IMR-90 (cell line): ENCODE results near the gene ACACB. TPM values are rescaled to one million over a fixed set of nuclear protein-coding genes. Genes with fewer than 3 reads are reported as not detected.

Source experiments
- ATAC-seq: fragments of 200-7000 bp; cut with Tn5 transposase; 2 replicates; pipeline ENCODE4 v1.9.1; 2020; ENCODE audit warnings: low read depth, mild to moderate bottlenecking, moderate library complexity
- BruUV-seq: library from RNA; stranded (reverse); fragments of 400-500 nt; replicated peaks from 2 replicates; lab custom pipeline; 2021; lab: Mats Ljungman, UMichigan
- CTCF ChIA-PET: fragments of 300-600 bp; formaldehyde crosslinking; extraction: SDS; loops from one replicate; lab custom pipeline; 2021; ENCODE audit warnings: antibody characterized with exemption; lab: Yijun Ruan, JAX
- POLR2A ChIA-PET: fragments of 300-600 bp; sonication (Branson Sonifier 250); formaldehyde crosslinking; loops from one replicate; lab custom pipeline; 2022; ENCODE audit warnings: antibody characterized with exemption; ENCODE audit not compliant: unreplicated experiment; lab: Charles Lee
- DNase-seq: peaks from one replicate; pipeline ENCODE4 v3.0.0; 2013
- H2AFZ ChIP-seq: replicated peaks from 2 replicates; pipeline ENCODE3; 2013; ENCODE audit warnings: low read length, mild to moderate bottlenecking; ENCODE audit not compliant: poor library complexity
- H2AK5ac ChIP-seq: 2 replicates; pipeline ENCODE4 v1.6.1; 2013; ENCODE audit warnings: low read depth, low read length, inconsistent platforms
- H2AK9ac ChIP-seq: replicated peaks from 2 replicates; pipeline ENCODE3; 2013; ENCODE audit warnings: mild to moderate bottlenecking, low read depth, low read length, moderate library complexity; ENCODE audit not compliant: poor library complexity
- H2BK120ac ChIP-seq: 2 replicates; pipeline ENCODE4 v1.6.1; 2013; ENCODE audit warnings: low read depth, low read length, inconsistent platforms
- H2BK15ac ChIP-seq: 3 replicates; pipeline ENCODE4 v1.6.1; 2013; ENCODE audit warnings: low read depth, low read length, inconsistent platforms
- H2BK20ac ChIP-seq: 2 replicates; pipeline ENCODE4 v1.6.1; 2013; ENCODE audit warnings: low read depth, mild to moderate bottlenecking, inconsistent platforms, low read length, moderate library complexity
- H2BK5ac ChIP-seq: 2 replicates; pipeline ENCODE4 v1.6.1; 2013; ENCODE audit warnings: mild to moderate bottlenecking, low read depth, low read length, inconsistent platforms; ENCODE audit not compliant: poor library complexity, severe bottlenecking
- H3K14ac ChIP-seq: replicated peaks from 2 replicates; pipeline ENCODE4 v1.6.1; 2013; ENCODE audit warnings: low read depth, low read length, inconsistent platforms
- H3K18ac ChIP-seq: 2 replicates; pipeline ENCODE4 v1.6.1; 2013; ENCODE audit warnings: low read depth, low read length, control low read depth
- H3K23ac ChIP-seq: 2 replicates; pipeline ENCODE4 v1.6.1; 2013; ENCODE audit warnings: low read depth, low read length, inconsistent platforms
- H3K27ac ChIP-seq: 2 replicates; pipeline ENCODE4 v1.5.1; 2013; ENCODE audit warnings: mild to moderate bottlenecking, control low read depth, low read length; ENCODE audit not compliant: insufficient read depth
- H3K27me3 ChIP-seq: 2 replicates; pipeline ENCODE4 v1.6.1; 2013; ENCODE audit warnings: low read length; ENCODE audit not compliant: control insufficient read depth, insufficient read depth
- H3K36me3 ChIP-seq: 2 replicates; pipeline ENCODE4 v1.6.1; 2013; ENCODE audit warnings: low read length, mixed read lengths; ENCODE audit not compliant: control insufficient read depth, insufficient read depth
- H3K4ac ChIP-seq: 2 replicates; pipeline ENCODE4 v1.6.1; 2013; ENCODE audit warnings: low read depth, low read length, inconsistent platforms
- H3K4me1 ChIP-seq: 2 replicates; pipeline ENCODE4 v1.6.1; 2013; ENCODE audit warnings: low read length, mixed read lengths; ENCODE audit not compliant: control insufficient read depth, insufficient read depth
- H3K4me2 ChIP-seq: 2 replicates; pipeline ENCODE4 v1.6.1; 2013; ENCODE audit warnings: low read depth, mild to moderate bottlenecking, control low read depth, low read length, moderate library complexity
- H3K4me3 ChIP-seq: 2 replicates; pipeline ENCODE4 v1.5.1; 2013; ENCODE audit warnings: low read depth, mild to moderate bottlenecking, control low read depth, low read length, moderate library complexity; ENCODE audit not compliant: insufficient read depth
- H3K56ac ChIP-seq: 2 replicates; pipeline ENCODE4 v1.6.1; 2013; ENCODE audit warnings: low read length, inconsistent platforms; ENCODE audit not compliant: insufficient read depth; ENCODE audit errors: extremely low read depth
- H3K79me1 ChIP-seq, 2 experiments: 2 replicates each; pipeline ENCODE4 v1.6.1; 2013; ENCODE audit warnings: low read length in 2 of 2, inconsistent platforms in 1 of 2, low read depth in 1 of 2
- H3K9ac ChIP-seq: 2 replicates; pipeline ENCODE4 v1.6.1; 2013; ENCODE audit warnings: low read depth, low read length, control low read depth
- H3K9me1 ChIP-seq: 2 replicates; pipeline ENCODE4 v1.6.1; 2013; ENCODE audit warnings: low read length, inconsistent platforms; ENCODE audit not compliant: insufficient read depth
- H3K9me3 ChIP-seq: 2 replicates; pipeline ENCODE4 v1.6.1; 2013; ENCODE audit warnings: low read length; ENCODE audit not compliant: control insufficient read depth, insufficient read depth
- H4K20me1 ChIP-seq: 2 replicates; pipeline ENCODE4 v1.6.1; 2013; ENCODE audit warnings: low read length, inconsistent platforms; ENCODE audit not compliant: insufficient read depth
- H4K5ac ChIP-seq: 2 replicates; pipeline ENCODE4 v1.6.1; 2013; ENCODE audit warnings: mild to moderate bottlenecking, low read depth, low read length, control low read depth
- H4K8ac ChIP-seq, 2 experiments: 2 replicates each; pipeline ENCODE4 v1.6.1; 2013; ENCODE audit warnings: low read depth in 2 of 2, low read length in 2 of 2, control low read depth in 1 of 2, inconsistent platforms in 1 of 2
- H4K91ac ChIP-seq: 2 replicates; pipeline ENCODE4 v1.6.1; 2013; ENCODE audit warnings: low read depth, low read length, inconsistent platforms; ENCODE audit not compliant: insufficient read depth
- BHLHE40 ChIP-seq: fragments of 150-350 bp; IDR thresholded peaks from 2 replicates; pipeline ENCODE4 v1.6.1; 2016; ENCODE audit warnings: mild to moderate bottlenecking, low read depth, low read length
- CTCF ChIP-seq: conservative IDR thresholded peaks from 2 replicates; pipeline ENCODE4 v1.5.1; 2012; ENCODE audit warnings: mild to moderate bottlenecking, low read depth, low read length, improper control_type of control experiment
- FOS ChIP-seq: fragments of 150-350 bp; IDR thresholded peaks from 2 replicates; pipeline ENCODE4 v1.6.1; 2016; ENCODE audit warnings: low read depth, low read length
- MAFK ChIP-seq: IDR thresholded peaks from 2 replicates; pipeline ENCODE4 v1.6.1; 2012; ENCODE audit warnings: low read depth, low read length, improper control_type of control experiment
- MAZ ChIP-seq: IDR thresholded peaks from 2 replicates; pipeline ENCODE4 v1.6.1; 2012; ENCODE audit warnings: low read depth, mild to moderate bottlenecking, low read length, improper control_type of control experiment, moderate library complexity, borderline replicate concordance
- NFE2L2 ChIP-seq: fragments of 150-350 bp; IDR thresholded peaks from 2 replicates; pipeline ENCODE4 v1.6.1; 2016; ENCODE audit warnings: low read depth, mild to moderate bottlenecking, low read length
- RCOR1 ChIP-seq: IDR thresholded peaks from 2 replicates; pipeline ENCODE4 v1.6.1; 2012; ENCODE audit warnings: mild to moderate bottlenecking, low read length, improper control_type of control experiment; ENCODE audit not compliant: insufficient replicate concordance
- RFX5 ChIP-seq: IDR thresholded peaks from 2 replicates; pipeline ENCODE4 v1.8.0; 2012; ENCODE audit warnings: low read depth, mild to moderate bottlenecking, low read length, moderate library complexity
- USF2 ChIP-seq: fragments of 150-350 bp; IDR thresholded peaks from 2 replicates; pipeline ENCODE4 v1.6.1; 2017; ENCODE audit warnings: mild to moderate bottlenecking, antibody characterized with exemption, low read length, low read depth
- WGBS, 2 experiments: methylation state at CpG; one replicate each; pipeline versions ENCODE4 v1.1.5 to v1.1.7; 2013; ENCODE audit warnings: missing lambda C conversion rate in 2 of 2; ENCODE audit not compliant: insufficient read length in 1 of 2; ENCODE audit errors: extremely low coverage in 2 of 2; 5-methylcytosine and 5-hydroxymethylcytosine counted together
- dilution Hi-C: fragments of 300-500 bp; cut with HindIII; formaldehyde crosslinking; loops from one replicate; pipeline ENCODE4 v1.14.3; 2018; ENCODE audit warnings: low sequenced_read_pairs; ENCODE audit not compliant: unreplicated experiment
- in situ Hi-C: fragments of 300-500 bp; cut with MboI; formaldehyde crosslinking; loops from 3 replicates; pipeline ENCODE4 v1.14.3; 2019; ENCODE audit warnings: low sequenced_read_pairs, inconsistent platforms, mixed read lengths
- intact Hi-C: fragments of 100-400 bp; cut with micrococcal nuclease; formaldehyde crosslinking; loops from 2 replicates; pipeline ENCODE4 v1.10.0; 2022
- polyA plus RNA-seq, 3 experiments: library from polyadenylated mRNA; depleted of rRNA; stranded (reverse); fragments of >200 nt; gene quantifications; 2 replicates each; pipeline ENCODE4 v1.2.3, GENCODE V29; 2012; ENCODE audit warnings: low replicate concordance in 1 of 3
- total RNA-seq: library from RNA; depleted of rRNA; stranded (reverse); fragments of >200 nt; gene quantifications from 2 replicates; pipeline ENCODE4 v1.2.3, GENCODE V29; 2012

Gene ACACB
- total and polyA plus RNA-seq, 2 of the 4 experiments (the other 2 are of a cell fraction): 2.0 to 2.1 TPM

GRCh38 chr12:109270494-109270893, 154.1 kb downstream of the ACACB start:
- no peak overlapping the region for H3K14ac ChIP-seq
- no peak overlapping the region for H2AK9ac ChIP-seq
- no CpG with 5 or more reads among the region's 1 CpG for WGBS, 2 experiments
- H2AK5ac ChIP-seq: no peak overlapping the region
- dilution Hi-C loops (no loop called here), in situ Hi-C loops (no loop called here), intact Hi-C loops (no loop called here)
- no peaks in the 10 kb centered on the region for H3K79me1 ChIP-seq
- H3K4ac ChIP-seq: no peak overlapping the region
- H3K36me3 ChIP-seq: peaks cover 3% of the 10 kb centered on the region; the same call in 1 of the 2 replicates
- H3K4me2 ChIP-seq: no peak overlapping the region
- no TSS peak for BruUV-seq
- no peak for DNase-seq
- no peaks in the 10 kb centered on the region for H3K4me1 ChIP-seq
- H2AFZ ChIP-seq: no peak overlapping the region
- H2BK120ac ChIP-seq: no peak overlapping the region
- no peak overlapping the region for H3K4me3 ChIP-seq
- no peak overlapping the region for H4K8ac ChIP-seq
- no peak overlapping the region for H3K18ac ChIP-seq
- no peaks in the 10 kb centered on the region for H4K20me1 ChIP-seq
- H2BK15ac ChIP-seq: no peak overlapping the region
- H4K91ac ChIP-seq: no peak overlapping the region
- H3K27ac ChIP-seq: no peak overlapping the region
- no peak overlapping the region for H3K56ac ChIP-seq
- no peak for TF ChIP-seq CTCF
- TF ChIP-seq RCOR1: no peak
- TF ChIP-seq MAZ: no peak
- TF ChIP-seq MAFK: no peak
- TF ChIP-seq NFE2L2: no peak
- TF ChIP-seq BHLHE40: no peak
- TF ChIP-seq FOS: no peak
- no peak for TF ChIP-seq USF2
- no peak for TF ChIP-seq RFX5
- ChIA-PET CTCF (interaction anchor here (1.2 kb wide), 1 partner anchor 123 kb away, joined by 3 read pairs; no protein-coding TSS in a partner anchor), POLR2A (no interaction called here)
- H3K9ac ChIP-seq: no peak overlapping the region
- no peak overlapping the region for H2BK20ac ChIP-seq
- no peak overlapping the region for H2BK5ac ChIP-seq
- no peak overlapping the region for H3K23ac ChIP-seq
- no peaks in the 10 kb centered on the region for H3K9me3 ChIP-seq
- H4K5ac ChIP-seq: no peak overlapping the region
- ATAC-seq: no peak
- H3K9me1 ChIP-seq: no peaks in the 10 kb centered on the region
- peaks cover 10% of the 10 kb centered on the region; the same call in 1 of the 2 replicates for H3K27me3 ChIP-seq
